ENCODE data around the gene USP25.

The USP25 gene

GRCh38 chr21:15766952-15767603, 37.3 kb downstream of the USP25 start:
- no peak for DNase-seq

- DNase-seq, result no peak
These were observed 38.3 kb downstream of the USP25 start for GRCh38 chr21:15768045-15768601.

GRCh38 chr21:15768853-15769252, 39.1 kb downstream of the USP25 start:
- DNase-seq, result no peak

GRCh38 chr21:15771311-15771710, 41.5 kb downstream of the USP25 start:
- DNase-seq, result no peak

- DNase-seq, result no peak
These were observed 42.9 kb downstream of the USP25 start for GRCh38 chr21:15772654-15773053.

- DNase-seq, result no peak
These were observed 44.8 kb downstream of the USP25 start for GRCh38 chr21:15774590-15774989.

- no peak for DNase-seq
These were observed 45.5 kb downstream of the USP25 start for GRCh38 chr21:15775291-15775690.

GRCh38 chr21:15775981-15776380, 46.2 kb downstream of the USP25 start:
- DNase-seq, result no peak

GRCh38 chr21:15776818-15777217, 47.0 kb downstream of the USP25 start:
- DNase-seq, result no peak

GRCh38 chr21:15781986-15782385, 52.2 kb downstream of the USP25 start:
- no peak for DNase-seq

- no peak for DNase-seq
These were observed 59.2 kb downstream of the USP25 start for GRCh38 chr21:15788847-15789523.

- DNase-seq, result no peak
These were observed 63.3 kb downstream of the USP25 start for GRCh38 chr21:15793109-15793508.

GRCh38 chr21:15793550-15794235, 63.9 kb downstream of the USP25 start:
- no peak for DNase-seq

- DNase-seq, result no peak
These were observed 64.6 kb downstream of the USP25 start for GRCh38 chr21:15794277-15794912.

GRCh38 chr21:15795533-15795932, 65.8 kb downstream of the USP25 start:
- no peak for DNase-seq

- no peak for DNase-seq
These were observed 68.0 kb downstream of the USP25 start for GRCh38 chr21:15797577-15798363.

- DNase-seq, result no peak
These were observed 71.6 kb downstream of the USP25 start for GRCh38 chr21:15801352-15801863.

GRCh38 chr21:15804247-15805005, 74.6 kb downstream of the USP25 start:
- no peak for DNase-seq

- DNase-seq, result no peak
These were observed 79.3 kb downstream of the USP25 start for GRCh38 chr21:15809065-15809464.

GRCh38 chr21:15809818-15810217, 80.0 kb downstream of the USP25 start:
- DNase-seq, result no peak

GRCh38 chr21:15815285-15815684, 85.5 kb downstream of the USP25 start:
- DNase-seq, result no peak
